ENCODE data around the gene CPSF3.

The CPSF3 gene

DNA sequence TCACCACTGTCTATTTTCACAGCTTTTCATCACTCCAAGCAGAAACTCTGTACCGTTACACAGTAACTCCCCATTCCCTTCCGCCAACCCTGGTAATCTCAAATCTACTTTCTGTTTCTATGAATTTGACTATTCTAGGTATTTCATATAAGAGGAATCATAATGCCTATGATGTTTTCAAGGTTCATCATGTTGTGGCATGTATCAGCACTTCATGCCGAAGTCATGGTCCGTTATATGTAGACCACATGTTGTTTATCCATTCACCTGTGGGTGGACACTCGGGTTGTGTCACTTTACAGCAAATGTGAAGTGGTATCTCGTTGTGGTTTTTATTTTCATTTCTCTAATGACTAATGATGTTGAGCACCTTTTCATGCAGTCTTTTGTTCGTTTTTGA is 21.6 kb downstream of the CPSF3 start:
- no peak overlapping the region for H3K4me2 ChIP-seq (ENCODE audit: low read length)
- no peak overlapping the region for H3K27ac ChIP-seq (ENCODE audit: low read depth, low read length)
- H4K20me1 ChIP-seq (ENCODE audit: control insufficient read depth, insufficient read depth, low read depth, low read length), result no peaks in the 10 kb centered on the region
- no peaks in the 10 kb centered on the region for H3K9me3 ChIP-seq (ENCODE audit: control insufficient read depth, insufficient read depth, low read length)
- H3K36me3 ChIP-seq (ENCODE audit: control insufficient read depth, low read length), result peaks cover 79% of the 10 kb centered on the region
- H3K9me2 ChIP-seq (replicated peaks; ENCODE audit: control insufficient read depth, low read length), result no peaks in the 10 kb centered on the region
- no peak for TF ChIP-seq EZH2phosphoT487 (IDR thresholded peaks at IDR 0.05; ENCODE audit: borderline replicate concordance, low read length)
- no peak for TF ChIP-seq CTCF (IDR thresholded peaks at IDR 0.05; ENCODE audit: low read depth, low read length, poor library complexity, severe bottlenecking)
- H3F3A ChIP-seq (ENCODE audit: control insufficient read depth, insufficient read depth), result no peaks in the 10 kb centered on the region
- H3K4me1 ChIP-seq (ENCODE audit: control insufficient read depth, low read length), result no peaks in the 10 kb centered on the region
- no peaks in the 10 kb centered on the region for H3K27me3 ChIP-seq (ENCODE audit: control insufficient read depth, low read length)
- no peaks in the 10 kb centered on the region for H3K79me2 ChIP-seq (ENCODE audit: control insufficient read depth, low read length)
- no peak overlapping the region for H3K4me3 ChIP-seq (ENCODE audit: low read length)

DNA sequence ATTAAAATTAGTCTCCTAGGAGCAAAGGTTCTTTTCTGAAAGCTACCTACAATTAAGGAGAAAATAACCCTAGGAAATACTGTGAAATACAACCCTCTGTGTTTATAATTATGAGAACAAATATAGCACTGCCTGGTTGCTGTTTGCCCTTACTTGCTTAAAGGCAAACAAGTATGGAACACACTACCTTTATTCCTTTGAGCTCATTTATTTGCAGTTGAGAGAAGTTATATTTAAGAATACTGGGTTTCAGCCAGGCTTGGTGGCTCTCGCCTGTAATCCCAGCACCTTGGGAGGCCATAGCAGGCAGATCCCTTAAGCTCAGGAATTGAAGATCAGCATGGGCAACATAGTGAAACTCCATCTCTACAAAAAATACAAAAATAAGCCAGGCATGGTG is 27.8 kb downstream of the CPSF3 start:
- no peaks in the 10 kb centered on the region for H3K27me3 ChIP-seq (ENCODE audit: control insufficient read depth, low read length)
- H3K27ac ChIP-seq (ENCODE audit: low read depth, low read length), result no peak overlapping the region
- TF ChIP-seq CTCF (IDR thresholded peaks at IDR 0.05; ENCODE audit: low read depth, low read length, poor library complexity, severe bottlenecking) (no peak), EZH2phosphoT487 (IDR thresholded peaks at IDR 0.05; ENCODE audit: borderline replicate concordance, low read length) (no peak)
- no peaks in the 10 kb centered on the region for H3K4me1 ChIP-seq (ENCODE audit: control insufficient read depth, low read length)
- no peaks in the 10 kb centered on the region for H3K79me2 ChIP-seq (ENCODE audit: control insufficient read depth, low read length)
- peaks cover 70% of the 10 kb centered on the region for H3K36me3 ChIP-seq (ENCODE audit: control insufficient read depth, low read length)
- no peaks in the 10 kb centered on the region for H4K20me1 ChIP-seq (ENCODE audit: control insufficient read depth, insufficient read depth, low read depth, low read length)
- H3K4me3 ChIP-seq (ENCODE audit: low read length), result no peak overlapping the region
- no peak overlapping the region for H3K4me2 ChIP-seq (ENCODE audit: low read length)
- no peaks in the 10 kb centered on the region for H3K9me2 ChIP-seq (replicated peaks; ENCODE audit: control insufficient read depth, low read length)
- H3F3A ChIP-seq (ENCODE audit: control insufficient read depth, insufficient read depth), result no peaks in the 10 kb centered on the region
- no peaks in the 10 kb centered on the region for H3K9me3 ChIP-seq (ENCODE audit: control insufficient read depth, insufficient read depth, low read length)

GRCh38 chr2:9460441-9461017 is 37.1 kb downstream of the CPSF3 start:
- Histone ChIP-seq H3K4me1 (ENCODE audit: control insufficient read depth, low read length) (no peaks in the 10 kb centered on the region), H3K27me3 (ENCODE audit: control insufficient read depth, low read length) (no peaks in the 10 kb centered on the region), H3K4me2 (ENCODE audit: low read length) (no peak overlapping the region), H3F3A (ENCODE audit: control insufficient read depth, insufficient read depth) (no peaks in the 10 kb centered on the region), H4K20me1 (ENCODE audit: control insufficient read depth, insufficient read depth, low read depth, low read length) (no peaks in the 10 kb centered on the region), H3K27ac (ENCODE audit: low read depth, low read length) (no peak overlapping the region), H3K9me3 (ENCODE audit: control insufficient read depth, insufficient read depth, low read length) (no peaks in the 10 kb centered on the region), H3K79me2 (ENCODE audit: control insufficient read depth, low read length) (no peaks in the 10 kb centered on the region), H3K9me2 (replicated peaks; ENCODE audit: control insufficient read depth, low read length) (no peaks in the 10 kb centered on the region), H3K4me3 (ENCODE audit: low read length) (no peak overlapping the region), H3K36me3 (ENCODE audit: control insufficient read depth, low read length) (peaks cover 69% of the 10 kb centered on the region)
- TF ChIP-seq EZH2phosphoT487 (IDR thresholded peaks at IDR 0.05; ENCODE audit: borderline replicate concordance, low read length) (no peak), CTCF (IDR thresholded peaks at IDR 0.05; ENCODE audit: low read depth, low read length, poor library complexity, severe bottlenecking) (no peak)
